HG02970 (cell line): Measurements from ENCODE around the gene VWA1.

Source experiments
- ATAC-seq: cut with Tn5 transposase; IDR thresholded peaks from one replicate; pipeline ENCODE4 v1.9.1; 2021; ENCODE audit warnings: mild to moderate bottlenecking, moderate library complexity, moderate number of reproducible peaks; ENCODE audit not compliant: unreplicated experiment, low FRiP score

Gene VWA1, protein sequence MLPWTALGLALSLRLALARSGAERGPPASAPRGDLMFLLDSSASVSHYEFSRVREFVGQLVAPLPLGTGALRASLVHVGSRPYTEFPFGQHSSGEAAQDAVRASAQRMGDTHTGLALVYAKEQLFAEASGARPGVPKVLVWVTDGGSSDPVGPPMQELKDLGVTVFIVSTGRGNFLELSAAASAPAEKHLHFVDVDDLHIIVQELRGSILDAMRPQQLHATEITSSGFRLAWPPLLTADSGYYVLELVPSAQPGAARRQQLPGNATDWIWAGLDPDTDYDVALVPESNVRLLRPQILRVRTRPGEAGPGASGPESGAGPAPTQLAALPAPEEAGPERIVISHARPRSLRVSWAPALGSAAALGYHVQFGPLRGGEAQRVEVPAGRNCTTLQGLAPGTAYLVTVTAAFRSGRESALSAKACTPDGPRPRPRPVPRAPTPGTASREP

DNA sequence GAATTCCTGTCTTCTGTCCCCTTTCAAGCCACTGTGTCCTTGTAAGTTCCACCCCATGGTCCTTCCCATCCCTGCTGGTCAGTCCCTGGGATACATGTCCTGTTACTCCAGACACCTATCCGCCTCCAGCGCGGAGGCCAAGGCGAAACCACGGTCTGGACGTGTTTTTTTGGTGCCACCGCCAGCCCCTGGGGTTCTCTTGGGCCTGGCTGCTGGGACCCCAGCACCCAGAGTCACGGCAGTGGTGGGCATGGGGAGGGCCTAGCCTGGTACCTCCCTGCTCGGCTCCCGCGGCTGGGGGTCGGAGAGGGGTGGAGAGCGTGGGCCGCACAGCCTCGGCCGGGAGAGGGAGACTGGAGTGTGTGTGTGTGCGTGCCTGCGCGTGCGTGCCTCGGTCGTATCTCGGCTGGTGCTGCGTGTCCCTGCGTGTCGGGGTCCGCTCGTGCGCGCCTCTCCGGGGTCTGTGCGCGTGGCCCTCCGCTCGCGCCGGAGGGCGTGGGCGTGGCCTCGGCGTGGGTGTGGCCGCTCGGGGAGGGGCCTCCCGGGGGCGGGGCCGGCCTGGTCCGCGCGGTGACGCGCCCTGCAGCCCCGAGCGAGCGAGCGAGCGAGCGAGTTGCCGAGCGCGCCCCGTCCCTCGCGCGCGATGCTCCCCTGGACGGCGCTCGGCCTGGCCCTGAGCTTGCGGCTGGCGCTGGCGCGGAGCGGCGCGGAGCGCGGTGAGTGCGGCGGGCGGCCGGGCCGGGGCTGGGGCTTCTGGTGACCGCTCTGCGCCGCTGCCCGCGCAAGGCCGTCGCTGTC, at the start of gene VWA1:
VWA1 (plus strand) TSS at position 585 of the 798 bp plus-strand sequence; CDS start at position 644, 59 bp downstream.
- ATAC-seq, result peak; percentile 46

DNA sequence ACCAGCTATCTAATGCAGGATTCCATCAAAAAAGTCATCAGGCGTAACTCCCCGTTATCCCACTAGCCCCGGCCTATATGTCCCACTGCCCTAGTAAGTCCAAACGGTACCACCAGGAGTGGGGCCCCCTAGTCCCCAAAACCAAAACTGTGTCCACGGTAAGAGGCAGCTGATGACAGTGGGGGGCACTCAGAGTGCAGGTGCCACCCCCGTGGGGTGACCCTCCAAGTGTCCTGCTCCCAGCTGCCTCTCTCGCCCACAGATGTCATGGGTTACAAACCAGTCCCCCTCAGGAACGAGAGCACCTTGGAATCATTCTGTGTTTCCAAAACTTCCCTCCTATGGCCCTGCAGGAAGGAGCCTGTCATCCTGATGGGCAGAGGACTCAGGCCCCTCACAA, 49.6 kb upstream of the VWA1 start:
- no peak for ATAC-seq

DNA sequence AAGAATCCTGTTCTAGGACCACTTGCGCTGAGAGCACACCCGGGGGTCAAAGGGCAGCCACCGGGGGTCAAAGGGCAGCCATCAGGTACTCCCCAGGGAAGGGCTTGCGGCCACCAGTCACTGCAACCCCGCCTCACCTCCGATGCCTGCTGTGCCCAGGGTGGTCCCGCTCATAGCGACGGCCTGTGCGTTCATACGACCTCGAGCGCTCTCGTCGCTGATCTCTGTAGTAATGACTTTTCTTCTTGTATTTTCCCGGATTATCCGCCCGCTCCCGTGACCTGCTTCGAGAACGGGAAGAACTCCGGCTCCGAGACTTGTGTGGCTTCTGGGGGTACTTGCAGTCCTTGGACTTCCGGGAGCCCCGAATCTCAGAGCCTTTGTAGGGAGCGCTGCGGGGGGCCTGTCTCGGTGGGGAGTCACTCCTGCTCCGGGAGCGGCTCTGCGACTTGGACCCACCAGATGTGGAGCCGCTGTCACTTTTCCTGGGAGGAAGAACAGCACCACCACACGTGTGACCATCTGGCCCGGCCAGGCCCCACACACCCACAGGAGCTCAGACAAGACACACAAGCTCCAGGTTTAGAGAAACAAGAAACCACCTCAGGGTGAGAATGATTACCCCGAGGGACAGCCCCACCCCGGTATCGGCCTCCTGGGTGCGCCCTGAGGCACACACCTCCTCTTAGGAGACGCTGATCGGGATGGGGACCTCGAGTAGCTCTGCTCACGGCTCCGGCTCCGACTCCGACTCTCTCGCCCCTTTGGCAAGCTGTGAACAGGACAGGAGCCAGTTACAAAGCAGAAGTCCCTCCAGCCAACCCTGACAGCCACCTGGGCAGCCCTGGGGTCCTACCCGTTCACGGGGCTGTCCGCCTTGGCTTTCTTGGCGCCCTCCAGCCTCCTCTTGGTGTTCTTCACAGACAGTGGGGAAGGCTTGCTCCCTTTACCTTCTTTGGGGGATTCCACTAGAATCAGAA, 48.1 kb upstream of the VWA1 start:
- ATAC-seq, result no peak

DNA sequence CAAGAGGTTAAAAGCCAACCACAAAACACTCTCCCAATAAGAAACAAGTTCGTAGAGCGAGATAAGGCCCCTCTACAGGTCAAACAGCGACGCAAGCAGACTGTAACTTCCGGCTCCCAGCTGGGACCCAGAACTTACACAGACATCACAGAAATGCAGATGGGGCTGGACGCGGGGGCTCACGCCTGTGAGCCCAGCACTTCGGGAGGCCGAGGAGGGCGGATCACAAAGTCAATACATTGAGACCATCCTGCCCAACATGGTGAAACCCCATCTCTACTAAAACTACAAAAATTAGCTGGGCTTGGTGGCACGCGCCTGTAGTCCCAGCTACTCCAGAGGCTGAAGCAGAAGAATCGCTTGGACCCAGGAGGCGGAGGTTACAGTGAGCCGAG, 47.4 kb upstream of the VWA1 start:
- no peak for ATAC-seq

DNA sequence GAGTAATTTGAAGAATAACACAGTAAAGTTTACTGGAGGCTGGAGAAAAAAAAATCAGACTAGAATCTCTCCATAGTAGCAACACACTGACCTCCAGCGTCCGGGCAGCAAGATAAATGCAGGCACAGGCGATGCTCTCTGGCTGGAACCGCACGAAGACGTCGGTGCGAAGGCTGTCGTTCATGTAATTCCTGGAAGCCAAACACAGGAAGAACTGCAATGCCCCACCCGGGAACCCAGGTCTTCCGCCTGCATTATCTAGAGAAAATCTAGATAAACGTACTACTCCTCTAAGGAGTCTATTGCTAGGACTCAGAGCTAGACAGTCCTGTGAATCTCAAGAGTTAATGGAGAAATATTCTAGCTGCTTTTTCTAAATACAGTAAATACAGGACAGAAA, 44.8 kb upstream of the VWA1 start:
- ATAC-seq, result no peak

DNA sequence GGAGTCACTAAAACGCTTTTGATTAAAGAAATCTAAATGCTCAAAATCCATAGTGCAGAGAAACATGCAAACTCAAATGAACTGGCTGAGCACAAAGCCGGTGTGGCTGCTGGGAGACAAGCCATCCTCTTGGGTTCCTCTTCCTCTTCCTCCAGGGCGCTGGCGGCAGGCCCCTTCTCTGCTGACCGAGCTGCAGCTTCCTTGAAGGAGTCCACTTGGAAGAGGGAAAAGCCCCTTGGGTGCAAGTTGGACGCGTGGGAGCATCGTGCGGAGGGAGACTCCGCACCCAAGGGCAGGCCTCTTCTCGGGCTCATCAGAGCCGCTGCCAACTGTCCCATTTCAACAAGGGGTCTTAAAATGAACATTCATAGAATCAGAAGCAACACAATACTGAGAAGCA, 44.3 kb upstream of the VWA1 start:
- ATAC-seq, result no peak

DNA sequence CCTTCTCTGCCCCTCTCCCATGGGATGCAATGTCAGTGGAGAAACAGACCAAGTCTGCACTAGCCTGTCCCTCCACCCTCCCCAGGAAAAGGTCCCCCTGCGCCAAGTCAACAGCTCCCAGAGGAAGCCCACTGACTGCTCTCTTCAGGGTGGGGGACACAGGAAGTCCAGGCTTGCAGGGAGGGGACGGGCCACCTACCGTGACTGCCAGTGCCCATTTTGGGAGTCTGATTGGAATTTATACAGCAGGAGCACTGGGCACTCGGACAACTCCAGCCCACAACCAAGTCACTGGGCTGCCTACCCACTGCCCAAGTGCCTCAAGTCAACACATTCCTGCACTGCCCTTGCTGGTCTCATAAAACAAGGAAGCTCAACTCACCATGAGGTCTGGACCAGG, 42.5 kb upstream of the VWA1 start:
- ATAC-seq, result no peak

DNA sequence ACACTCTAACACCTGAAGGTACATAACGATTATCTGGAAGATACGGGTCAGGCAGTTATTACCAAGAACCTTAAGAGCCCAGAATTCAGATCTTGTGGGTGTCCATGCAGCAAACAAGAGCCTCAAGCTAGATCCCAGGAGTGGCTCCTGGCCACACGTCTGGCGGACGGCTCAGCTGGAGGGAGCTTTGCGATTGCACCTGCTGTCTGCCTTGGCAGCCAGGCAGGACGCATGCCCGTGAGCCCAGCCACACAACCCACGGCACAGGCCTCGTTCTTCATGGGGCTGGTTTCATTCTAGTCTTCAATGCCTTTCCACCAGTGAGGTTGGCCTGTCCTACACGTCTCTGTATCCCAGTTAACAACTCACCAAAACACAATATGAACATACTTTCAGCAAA, 42.1 kb upstream of the VWA1 start:
- no peak for ATAC-seq

DNA sequence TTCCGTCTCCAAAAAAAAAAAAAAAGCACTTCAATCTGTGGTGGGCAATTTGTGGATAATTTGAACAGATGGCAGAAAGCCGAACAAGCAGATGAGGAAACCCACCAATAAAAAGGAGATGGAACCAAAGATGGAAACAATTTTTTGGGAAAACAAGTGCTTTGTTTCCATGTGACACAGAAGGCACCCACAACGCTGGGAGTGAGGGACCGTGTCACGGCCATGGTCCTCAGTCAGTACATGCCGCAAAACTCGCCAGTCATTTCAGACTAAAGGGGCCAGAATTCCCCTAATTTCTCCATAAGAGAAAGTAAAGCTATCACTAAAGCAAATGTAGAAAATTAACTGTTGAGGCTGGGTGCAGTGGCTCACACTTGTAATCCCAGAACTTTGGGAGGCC, 41.4 kb upstream of the VWA1 start:
- ATAC-seq, result no peak

DNA sequence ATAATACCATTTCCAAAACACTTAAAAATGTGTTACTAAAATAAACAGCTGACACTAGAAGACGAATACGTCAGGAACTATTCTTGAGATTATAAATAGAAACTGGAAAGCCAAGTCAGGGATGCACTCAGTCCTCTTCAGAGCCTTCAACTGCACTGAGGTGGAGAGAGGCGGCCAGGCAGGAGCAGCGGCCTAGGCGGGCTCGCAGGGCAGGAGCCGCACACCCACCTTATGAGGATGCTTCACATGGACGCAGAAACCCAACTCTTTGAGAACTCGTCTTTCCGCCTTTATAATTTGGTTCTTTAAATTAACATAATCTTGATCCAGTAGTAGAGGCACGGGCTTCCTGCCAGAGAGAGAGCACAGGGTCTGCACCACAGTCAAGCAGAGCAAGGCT, 40.3 kb upstream of the VWA1 start:
- no peak for ATAC-seq

DNA sequence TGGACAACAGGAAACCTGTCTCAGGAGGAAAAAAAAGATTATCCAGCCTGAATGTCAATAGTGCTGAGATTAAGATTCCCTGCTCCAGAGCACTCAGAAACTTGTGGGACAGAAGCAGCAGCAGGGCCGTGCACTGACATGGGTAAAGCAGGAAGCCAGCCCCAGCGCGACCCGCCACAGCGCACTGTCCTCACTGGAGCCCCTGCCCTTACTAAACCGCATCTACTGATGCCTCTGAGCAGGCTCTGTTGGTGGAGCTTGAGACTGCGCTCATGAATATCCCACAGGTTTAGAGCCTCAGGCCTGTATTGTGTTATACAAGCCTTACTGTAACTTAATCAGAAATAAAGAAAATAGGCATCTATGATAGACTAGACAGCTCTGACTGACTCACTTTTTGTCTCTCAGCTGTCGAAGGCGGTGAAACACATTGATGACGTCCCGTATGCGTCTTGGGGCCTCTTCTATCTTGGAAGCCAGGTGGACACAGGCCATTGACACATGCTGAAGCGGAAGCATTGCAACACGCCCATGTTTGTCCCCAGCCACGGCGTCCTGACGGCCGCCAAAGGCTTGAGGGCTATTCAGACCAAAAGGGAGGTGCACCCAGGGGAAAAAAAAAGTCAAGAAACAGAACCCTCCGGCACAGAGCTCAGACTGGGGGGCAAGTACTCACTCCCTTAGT, 37.5 kb upstream of the VWA1 start:
- no peak for ATAC-seq

DNA sequence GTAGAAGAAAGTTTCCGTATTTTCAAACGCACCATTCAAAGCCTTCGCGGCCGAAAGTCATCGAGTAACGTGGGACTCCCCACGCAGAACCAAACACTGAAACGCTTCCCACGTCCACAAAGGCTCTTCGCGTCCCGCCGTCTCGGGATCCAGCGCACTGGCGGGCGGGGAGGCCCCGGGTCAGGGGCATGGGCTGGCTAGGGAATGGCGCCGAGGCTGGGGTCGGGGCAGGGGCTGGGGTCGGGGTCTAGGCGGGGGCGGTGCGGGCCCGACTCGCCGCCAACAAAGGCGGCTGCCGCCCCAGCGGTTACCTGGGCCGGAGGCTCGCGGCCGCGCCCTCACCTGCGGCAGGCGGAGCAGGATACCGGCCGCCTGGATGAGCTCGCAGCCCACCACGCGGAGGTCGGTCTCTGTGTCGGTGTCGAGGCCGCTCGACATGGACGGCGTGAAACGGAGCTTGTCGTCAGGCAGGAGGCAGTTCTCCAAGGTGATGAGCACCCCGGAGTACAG, 36.8 kb upstream of the VWA1 start:
- peak; percentile 6 for ATAC-seq

DNA sequence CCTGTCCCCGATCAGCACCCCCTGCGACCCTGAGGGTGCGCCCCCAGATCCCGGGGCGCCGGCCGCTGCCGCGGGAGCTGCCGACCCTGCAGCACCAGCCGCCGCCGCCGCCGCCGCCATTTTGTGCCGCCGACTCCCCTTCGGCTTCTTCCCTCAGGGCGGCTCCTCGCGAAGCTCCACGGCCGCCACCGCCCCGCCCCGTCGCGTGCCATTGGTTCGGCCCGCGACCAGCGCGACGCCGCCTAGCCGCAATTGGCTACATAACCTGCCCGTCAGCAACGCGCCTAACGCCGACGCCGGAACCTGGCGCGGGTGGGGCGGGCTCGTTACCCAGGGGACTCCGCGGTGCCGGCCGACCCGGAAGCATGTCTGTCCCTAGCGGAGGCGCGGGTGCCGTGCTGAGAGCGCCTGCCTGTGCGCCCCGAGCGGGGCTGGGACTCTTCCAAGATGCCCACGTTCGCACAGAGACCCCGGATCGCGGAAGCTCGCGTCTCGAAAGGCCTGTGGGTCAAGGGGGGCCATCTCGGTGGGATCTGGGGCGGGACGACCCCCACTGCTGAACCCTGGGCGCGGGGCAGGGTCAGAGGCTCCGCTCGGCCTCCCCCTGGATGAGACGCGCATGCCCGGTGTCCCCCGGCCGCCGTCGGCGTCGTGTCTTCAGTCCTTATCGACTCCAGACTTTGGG, 36.2 kb upstream of the VWA1 start, which contains the start of gene CCNL2:
CCNL2 (minus strand) TSS at position 149 of the 685 bp plus-strand sequence; CDS start at position 120, 29 bp downstream.
- peak; percentile 97 for ATAC-seq

DNA sequence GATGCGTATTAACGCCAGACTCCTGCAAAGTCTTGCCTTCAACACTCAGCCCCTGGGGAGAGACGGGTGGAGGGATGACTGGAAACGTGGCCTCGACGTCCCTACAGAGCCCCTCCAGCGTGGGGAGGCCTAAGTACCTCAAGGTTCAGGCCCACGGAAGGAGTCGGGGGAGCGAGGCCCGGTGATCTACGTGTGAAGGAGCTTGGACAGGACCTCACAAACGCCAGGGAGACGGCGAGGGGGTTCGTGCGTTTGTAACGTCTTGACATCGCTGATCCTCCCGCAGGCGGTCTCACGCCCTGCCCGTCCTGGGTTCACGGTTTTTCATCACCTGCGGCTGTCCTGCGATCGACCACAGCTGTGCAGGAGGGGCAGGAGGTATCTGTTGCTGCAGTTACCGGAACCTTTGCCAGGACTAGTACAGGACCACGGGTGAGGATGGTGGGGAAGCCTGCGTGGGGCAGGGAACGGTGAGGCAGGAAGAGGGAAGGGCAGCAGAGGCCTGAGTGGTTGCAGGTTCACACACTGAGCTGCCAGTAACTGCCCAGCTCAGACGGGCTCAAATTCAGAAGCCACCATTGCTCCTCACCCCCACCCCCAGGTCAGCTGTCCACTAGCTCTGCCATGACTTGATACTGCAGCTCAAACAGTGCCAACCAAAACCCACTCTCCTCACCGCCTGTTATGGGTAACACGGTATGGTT, 35.5 kb upstream of the VWA1 start:
- no peak for ATAC-seq

DNA sequence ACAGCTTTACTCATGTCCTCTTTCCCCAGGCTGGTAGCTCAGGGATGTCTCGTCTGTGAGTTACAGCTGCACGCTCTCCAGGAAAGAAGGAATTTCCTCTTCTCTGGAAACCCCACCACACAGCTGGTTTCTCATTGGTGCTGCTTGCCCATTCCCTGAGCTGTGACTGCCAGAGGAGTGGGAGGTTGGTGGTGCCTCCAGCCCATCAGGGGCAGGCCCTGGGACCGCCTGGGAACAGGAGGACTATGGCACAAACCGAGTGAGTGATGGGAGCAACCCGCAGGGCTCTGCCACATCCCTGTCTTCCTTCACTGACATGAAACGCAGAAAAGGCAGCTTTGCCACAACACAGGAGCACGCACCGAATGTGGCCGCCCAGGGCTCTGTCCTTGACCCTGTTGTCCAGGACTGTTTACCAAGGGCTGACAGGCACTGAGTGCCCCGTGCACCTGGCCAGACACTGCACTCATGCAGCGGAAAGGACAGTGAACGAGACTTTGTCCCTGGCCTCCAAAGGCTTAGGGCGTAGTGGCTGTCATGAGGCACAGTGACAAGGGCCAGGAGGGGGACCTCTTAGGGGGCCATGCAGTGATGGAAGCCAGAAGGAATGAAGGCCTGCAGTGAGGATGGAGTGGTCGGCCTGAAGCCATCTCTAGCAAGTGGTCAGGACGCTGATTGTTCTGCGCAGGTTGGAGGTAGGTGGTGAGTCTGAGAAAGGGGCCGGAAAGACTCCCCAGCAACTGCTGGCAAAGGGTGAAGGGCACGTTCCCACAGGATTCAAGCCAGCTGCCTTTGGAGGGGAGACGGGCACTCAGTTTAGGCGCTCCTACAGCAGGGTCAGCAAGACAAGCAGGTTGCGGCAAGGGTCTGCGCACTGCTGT, 34.7 kb upstream of the VWA1 start:
- ATAC-seq, result no peak

DNA sequence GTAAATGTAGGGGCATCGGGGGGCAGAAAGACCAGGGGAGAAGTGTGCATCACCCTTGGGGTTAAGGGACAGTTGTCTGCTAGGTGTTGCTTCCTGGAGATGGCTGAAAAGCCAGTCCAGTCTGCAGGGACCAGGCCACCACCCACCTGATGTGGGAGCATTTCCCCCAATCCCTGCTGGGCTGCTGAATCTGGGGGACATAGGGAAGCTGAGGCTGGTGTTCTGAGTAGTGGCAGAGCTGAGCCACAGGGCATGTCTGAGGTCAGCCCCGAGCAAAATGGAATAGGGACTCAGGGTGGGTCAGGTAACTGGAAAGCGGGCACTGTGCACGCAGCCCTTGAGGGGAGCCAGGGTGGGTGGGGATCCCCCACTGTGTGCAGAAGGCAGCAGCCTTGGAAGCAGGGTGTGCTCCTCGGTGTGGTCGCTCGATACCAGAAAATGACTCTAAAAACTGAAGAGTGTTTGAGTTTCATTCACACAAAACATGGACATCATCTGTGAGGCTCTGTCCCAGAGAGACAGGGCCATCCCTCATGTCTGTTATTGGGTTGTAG, 34.0 kb upstream of the VWA1 start:
- no peak for ATAC-seq
